Skeletal muscle satellite cell (primary cell): ENCODE data around the gene CNMD.
"Not testable (repeated sequence)": the region's sequence is repeated elsewhere in the genome, so short reads cannot be mapped to it uniquely, and the experiment has no call there.

ENCODE experiments used
- H3K27me3 ChIP-seq: 2 replicates; pipeline ENCODE4 v1.7.0; 2013; ENCODE audit warnings: low read length; ENCODE audit not compliant: control insufficient read depth, insufficient read depth
- H3K36me3 ChIP-seq: 2 replicates; pipeline ENCODE4 v1.7.0; 2013; ENCODE audit warnings: mild to moderate bottlenecking, control low read depth, low read length; ENCODE audit not compliant: insufficient read depth
- H3K4me1 ChIP-seq: 2 replicates; pipeline ENCODE4 v1.7.0; 2013; ENCODE audit warnings: low read length; ENCODE audit not compliant: control insufficient read depth, insufficient read depth
- H3K4me2 ChIP-seq: 2 replicates; pipeline ENCODE4 v1.7.0; 2013; ENCODE audit warnings: mild to moderate bottlenecking, low read length
- H3K4me3 ChIP-seq: 2 replicates; pipeline ENCODE4 v1.7.0; 2013; ENCODE audit warnings: low read length
- H3K9ac ChIP-seq: 2 replicates; pipeline ENCODE4 v1.7.0; 2013; ENCODE audit warnings: mild to moderate bottlenecking, low read depth, low read length, moderate library complexity
- H3K9me3 ChIP-seq: replicated peaks from 2 replicates; pipeline ENCODE4 v1.7.0; 2013; ENCODE audit warnings: mild to moderate bottlenecking, control low read depth, low read length

Gene CNMD

GRCh38 chr13:52712385-52712784 lies 27.2 kb downstream of the CNMD start:
- Histone ChIP-seq H3K4me1 (no peaks in the 10 kb centered on the region), H3K4me2 (no peak overlapping the region), H3K4me3 (no peak overlapping the region), H3K36me3 (no peaks in the 10 kb centered on the region), H3K9me3 (no peaks in the 10 kb centered on the region), H3K9ac (no peak overlapping the region), H3K27me3 (no peaks in the 10 kb centered on the region)

GRCh38 chr13:52711286-52711685 lies 28.3 kb downstream of the CNMD start:
- no peak overlapping the region for H3K4me2 ChIP-seq
- H3K4me3 ChIP-seq, result no peak overlapping the region
- H3K9ac ChIP-seq, result no peak overlapping the region
- H3K4me1 ChIP-seq, result no peaks in the 10 kb centered on the region
- no peaks in the 10 kb centered on the region for H3K9me3 ChIP-seq
- no peaks in the 10 kb centered on the region for H3K27me3 ChIP-seq
- no peaks in the 10 kb centered on the region for H3K36me3 ChIP-seq

- H3K4me3 ChIP-seq, H3K9ac ChIP-seq, H3K4me2 ChIP-seq, H3K27me3 ChIP-seq, H3K9me3 ChIP-seq, H3K4me1 ChIP-seq, H3K36me3 ChIP-seq: not testable (repeated sequence)
These were observed 31.4 kb downstream of the CNMD start for GRCh38 chr13:52708266-52708665.

GRCh38 chr13:52707375-52707774 lies 32.2 kb downstream of the CNMD start:
- no peak overlapping the region for H3K9ac ChIP-seq
- no peaks in the 10 kb centered on the region for H3K36me3 ChIP-seq
- no peaks in the 10 kb centered on the region for H3K27me3 ChIP-seq
- no peaks in the 10 kb centered on the region for H3K9me3 ChIP-seq
- no peak overlapping the region for H3K4me2 ChIP-seq
- no peaks in the 10 kb centered on the region for H3K4me1 ChIP-seq
- H3K4me3 ChIP-seq, result no peak overlapping the region

GRCh38 chr13:52706081-52706480 lies 33.5 kb downstream of the CNMD start:
- H3K4me1 ChIP-seq, result no peaks in the 10 kb centered on the region
- H3K9ac ChIP-seq, result no peak overlapping the region
- no peak overlapping the region for H3K4me2 ChIP-seq
- H3K36me3 ChIP-seq, result no peaks in the 10 kb centered on the region
- H3K9me3 ChIP-seq, result no peaks in the 10 kb centered on the region
- H3K27me3 ChIP-seq, result no peaks in the 10 kb centered on the region
- H3K4me3 ChIP-seq, result no peak overlapping the region

- Histone ChIP-seq H3K36me3 (no peaks in the 10 kb centered on the region), H3K9me3 (no peaks in the 10 kb centered on the region), H3K4me3 (no peak overlapping the region), H3K4me1 (no peaks in the 10 kb centered on the region), H3K27me3 (no peaks in the 10 kb centered on the region), H3K4me2 (no peak overlapping the region), H3K9ac (no peak overlapping the region)
These were observed 36.1 kb downstream of the CNMD start for GRCh38 chr13:52703482-52703881.

- Histone ChIP-seq H3K9ac (no peak overlapping the region), H3K4me1 (no peaks in the 10 kb centered on the region), H3K4me3 (no peak overlapping the region), H3K4me2 (no peak overlapping the region), H3K27me3 (no peaks in the 10 kb centered on the region), H3K9me3 (no peaks in the 10 kb centered on the region), H3K36me3 (no peaks in the 10 kb centered on the region)
These were observed 37.7 kb downstream of the CNMD start for GRCh38 chr13:52701728-52702465.

GRCh38 chr13:52696566-52696965 lies 43.1 kb downstream of the CNMD start:
- H3K4me2 ChIP-seq, result no peak overlapping the region
- H3K9me3 ChIP-seq, result no peaks in the 10 kb centered on the region
- no peak overlapping the region for H3K9ac ChIP-seq
- no peaks in the 10 kb centered on the region for H3K4me1 ChIP-seq
- H3K4me3 ChIP-seq, result no peak overlapping the region
- peaks cover 4% of the 10 kb centered on the region for H3K36me3 ChIP-seq
- H3K27me3 ChIP-seq, result no peaks in the 10 kb centered on the region

- no peak overlapping the region for H3K9ac ChIP-seq
- H3K4me1 ChIP-seq, result no peaks in the 10 kb centered on the region
These were observed 43.8 kb downstream of the CNMD start for GRCh38 chr13:52695856-52696255.

GRCh38 chr13:52686376-52686775 lies 53.2 kb downstream of the CNMD start:
- Histone ChIP-seq H3K4me3 (no peak overlapping the region), H3K4me2 (no peak overlapping the region), H3K9me3 (no peaks in the 10 kb centered on the region), H3K36me3 (peaks cover 42% of the 10 kb centered on the region), H3K4me1 (no peaks in the 10 kb centered on the region), H3K9ac (no peak overlapping the region), H3K27me3 (no peaks in the 10 kb centered on the region)

More at GRCh38 chr13:52695856-52696255, 43.8 kb downstream of the CNMD start:
- Histone ChIP-seq H3K4me3 (no peak overlapping the region), H3K4me2 (no peak overlapping the region), H3K27me3 (no peaks in the 10 kb centered on the region), H3K36me3 (peaks cover 8% of the 10 kb centered on the region), H3K9me3 (no peaks in the 10 kb centered on the region)

GRCh38 chr13:52685806-52686205 lies 53.8 kb downstream of the CNMD start:
- H3K36me3 ChIP-seq, result peaks cover 46% of the 10 kb centered on the region
- not testable (repeated sequence) for H3K4me2 ChIP-seq, H3K4me1 ChIP-seq, H3K27me3 ChIP-seq, H3K9me3 ChIP-seq, H3K9ac ChIP-seq, H3K4me3 ChIP-seq

GRCh38 chr13:52677823-52678222 lies 61.8 kb downstream of the CNMD start:
- no peaks in the 10 kb centered on the region for H3K9me3 ChIP-seq
- H3K9ac ChIP-seq, result no peak overlapping the region
- no peaks in the 10 kb centered on the region for H3K27me3 ChIP-seq
- no peaks in the 10 kb centered on the region for H3K4me1 ChIP-seq
- no peak overlapping the region for H3K4me2 ChIP-seq
- peaks cover 67% of the 10 kb centered on the region for H3K36me3 ChIP-seq
- H3K4me3 ChIP-seq, result no peak overlapping the region
